Natural killer cell treated with Interleukin-12 subunit alpha and Interleukin-12 subunit beta and Interleukin-15 and Interleukin-18, amount 100 ng/mL, for 72 hours (primary cell): Measurements from ENCODE around the gene IGFL3. TPM values are rescaled to one million over a fixed set of nuclear protein-coding genes. Genes with fewer than 3 reads are reported as not detected.
"Not testable (repeated sequence)": the region's sequence is repeated elsewhere in the genome, so short reads cannot be mapped to it uniquely, and the experiment has no call there.

Source experiments
- ATAC-seq, 2 donors: fragments of 150-1000 bp; cut with Tn5 transposase in 1 of 2; sonication (Bioruptor Pico), chemical (Tn5 transposase) in 1 of 2; 2 replicates each; pipeline ENCODE4 v1.10.0; 2021
- DNase-seq: peaks from one replicate; pipeline ENCODE4 v3.0.0; 2022; ENCODE audit warnings: low spot score
- H3K27ac Mint-ChIP-seq, 2 donors: 1 replicate in 1 of 2; 2 replicates in 1 of 2; pipeline ENCODE4 v1.8.0; 2022; ENCODE audit warnings: mixed read lengths in 2 of 2, mild to moderate bottlenecking in 1 of 2, moderate library complexity in 1 of 2
- H3K27me3 Mint-ChIP-seq, 2 donors: 1 replicate in 1 of 2; 2 replicates in 1 of 2; pipeline ENCODE4 v1.8.0; 2022; ENCODE audit warnings: mixed read lengths in 2 of 2
- H3K36me3 Mint-ChIP-seq: one replicate; pipeline ENCODE4 v1.8.0; 2022; ENCODE audit warnings: mixed read lengths
- H3K4me1 Mint-ChIP-seq, 2 donors: 1 replicate in 1 of 2; 2 replicates in 1 of 2; pipeline ENCODE4 v1.8.0; 2022; ENCODE audit warnings: low read depth in 2 of 2, mixed read lengths in 2 of 2, mild to moderate bottlenecking in 1 of 2
- H3K4me3 Mint-ChIP-seq: one replicate; pipeline ENCODE4 v1.8.0; 2022; ENCODE audit warnings: mixed read lengths
- H3K9me3 Mint-ChIP-seq: 2 replicates; pipeline ENCODE4 v1.8.0; 2022; ENCODE audit warnings: mixed read lengths
- total RNA-seq, 2 donors: library from RNA; stranded (reverse); gene quantifications; one replicate each; pipeline ENCODE4 v1.2.3, GENCODE V29; 2022

Gene IGFL3
- not detected for total RNA-seq

GRCh38 chr19:46124638-46125115, at the start of gene IGFL3:
IGFL3 (minus strand) TSS chr19:46124688; CDS start chr19:46124649, 39 bp downstream.
- Mint-ChIP-seq H3K9me3 (no peaks in the 10 kb centered on the region), H3K27me3 (peaks cover 45 to 57% of the 10 kb centered on the region in 2 donors), H3K4me3 (no peak within 1 kb of the TSS), H3K36me3 (no peaks in the 10 kb centered on the region), H3K4me1 (no peaks in the 10 kb centered on the region), H3K27ac (no peak within 1 kb of the TSS)
- ATAC-seq, result no peak
- no peak for DNase-seq

- peaks cover 28 to 42% of the 10 kb centered on the region in 2 donors for H3K27me3 Mint-ChIP-seq
- ATAC-seq (no peak), DNase-seq (no peak)
- H3K27ac Mint-ChIP-seq, result no peak overlapping the region
- H3K9me3 Mint-ChIP-seq, result no peaks in the 10 kb centered on the region
- H3K4me3 Mint-ChIP-seq, result no peak overlapping the region
- H3K4me1 Mint-ChIP-seq, result no peaks in the 10 kb centered on the region
- H3K36me3 Mint-ChIP-seq, result peaks cover 9% of the 10 kb centered on the region
Measured at GRCh38 chr19:46173886-46174480, 49.5 kb upstream of the IGFL3 start.

GRCh38 chr19:46162731-46163130, 38.2 kb upstream of the IGFL3 start:
- ATAC-seq (no peak), DNase-seq (no peak)
- peaks cover 37 to 44% of the 10 kb centered on the region in 2 donors for H3K27me3 Mint-ChIP-seq
- H3K27ac Mint-ChIP-seq, result no peak overlapping the region
- H3K4me1 Mint-ChIP-seq, result no peaks in the 10 kb centered on the region
- H3K9me3 Mint-ChIP-seq, result peaks cover 14% of the 10 kb centered on the region
- no peak overlapping the region for H3K4me3 Mint-ChIP-seq
- peaks cover 13% of the 10 kb centered on the region for H3K36me3 Mint-ChIP-seq

GRCh38 chr19:46161642-46162257, 37.3 kb upstream of the IGFL3 start:
- Mint-ChIP-seq H3K36me3 (peaks cover 13% of the 10 kb centered on the region), H3K27me3 (peaks cover 33 to 46% of the 10 kb centered on the region in 2 donors), H3K9me3 (peaks cover 14% of the 10 kb centered on the region)
- not testable (repeated sequence) for H3K27ac Mint-ChIP-seq, DNase-seq, H3K4me3 Mint-ChIP-seq, ATAC-seq, H3K4me1 Mint-ChIP-seq

GRCh38 chr19:46160233-46160775, 35.8 kb upstream of the IGFL3 start:
- Mint-ChIP-seq H3K27ac (no peak overlapping the region), H3K4me3 (no peak overlapping the region), H3K4me1 (no peaks in the 10 kb centered on the region), H3K36me3 (peaks cover 13% of the 10 kb centered on the region), H3K27me3 (peaks cover 32 to 58% of the 10 kb centered on the region in 2 donors), H3K9me3 (peaks cover 14% of the 10 kb centered on the region)
- DNase-seq, result no peak
- peak in 1 of 2 donors; percentile 36 for ATAC-seq

- Mint-ChIP-seq H3K4me3 (no peak overlapping the region), H3K27me3 (peaks cover 32 to 58% of the 10 kb centered on the region in 2 donors), H3K27ac (no peak overlapping the region), H3K4me1 (no peaks in the 10 kb centered on the region), H3K36me3 (peaks cover 13% of the 10 kb centered on the region), H3K9me3 (peaks cover 14% of the 10 kb centered on the region)
- ATAC-seq (no peak), DNase-seq (no peak)
Measured at GRCh38 chr19:46159418-46160232, 35.1 kb upstream of the IGFL3 start.

- Mint-ChIP-seq H3K27me3 (peaks cover 30 to 77% of the 10 kb centered on the region in 2 donors), H3K4me1 (no peaks in the 10 kb centered on the region), H3K27ac (no peak overlapping the region), H3K36me3 (no peaks in the 10 kb centered on the region), H3K4me3 (no peak overlapping the region), H3K9me3 (no peaks in the 10 kb centered on the region)
- ATAC-seq (no peak), DNase-seq (no peak)
Measured at GRCh38 chr19:46155237-46155636, 30.7 kb upstream of the IGFL3 start.

GRCh38 chr19:46150606-46151005, 26.1 kb upstream of the IGFL3 start:
- H3K27ac Mint-ChIP-seq, result no peak overlapping the region
- H3K36me3 Mint-ChIP-seq, result no peaks in the 10 kb centered on the region
- H3K9me3 Mint-ChIP-seq, result no peaks in the 10 kb centered on the region
- H3K27me3 Mint-ChIP-seq, result peaks cover 42 to 73% of the 10 kb centered on the region in 2 donors
- H3K4me3 Mint-ChIP-seq, result no peak overlapping the region
- DNase-seq (no peak), ATAC-seq (no peak)
- H3K4me1 Mint-ChIP-seq, result no peaks in the 10 kb centered on the region

- H3K4me3 Mint-ChIP-seq, result no peak within 1 kb of the TSS
- no peak for ATAC-seq
- H3K9me3 Mint-ChIP-seq, result no peaks in the 10 kb centered on the region
- no peak within 1 kb of the TSS for H3K27ac Mint-ChIP-seq
- H3K36me3 Mint-ChIP-seq, result no peaks in the 10 kb centered on the region
- H3K4me1 Mint-ChIP-seq, result no peaks in the 10 kb centered on the region
- H3K27me3 Mint-ChIP-seq, result peaks cover 47 to 83% of the 10 kb centered on the region in 2 donors
- no peak for DNase-seq
Measured at GRCh38 chr19:46147791-46148288, 23.4 kb upstream of the IGFL3 start, which contains the start of gene IGFL2. IGFL2 (plus strand) TSS chr19:46148238; CDS start chr19:46148279, 41 bp downstream.

- H3K4me1 Mint-ChIP-seq, result no peaks in the 10 kb centered on the region
- no peaks in the 10 kb centered on the region for H3K36me3 Mint-ChIP-seq
- H3K9me3 Mint-ChIP-seq, result no peaks in the 10 kb centered on the region
- peaks cover 43 to 77% of the 10 kb centered on the region in 2 donors for H3K27me3 Mint-ChIP-seq
- H3K4me3 Mint-ChIP-seq, result no peak overlapping the region
- DNase-seq (no peak), ATAC-seq (no peak)
- no peak overlapping the region for H3K27ac Mint-ChIP-seq
Measured at GRCh38 chr19:46147166-46147740, 22.8 kb upstream of the IGFL3 start.

- Mint-ChIP-seq H3K27ac (no peak overlapping the region), H3K4me3 (no peak overlapping the region), H3K27me3 (peaks cover 46 to 69% of the 10 kb centered on the region in 2 donors), H3K36me3 (no peaks in the 10 kb centered on the region), H3K4me1 (no peaks in the 10 kb centered on the region), H3K9me3 (no peaks in the 10 kb centered on the region)
- ATAC-seq (no peak), DNase-seq (no peak)
Measured at GRCh38 chr19:46144756-46145155, 20.3 kb upstream of the IGFL3 start.

GRCh38 chr19:46142294-46142693, 17.8 kb upstream of the IGFL3 start:
- no peak overlapping the region for H3K27ac Mint-ChIP-seq
- no peak overlapping the region for H3K4me3 Mint-ChIP-seq
- no peak for DNase-seq
- H3K36me3 Mint-ChIP-seq, result no peaks in the 10 kb centered on the region
- H3K27me3 Mint-ChIP-seq, result peaks cover 44 to 61% of the 10 kb centered on the region in 2 donors
- H3K9me3 Mint-ChIP-seq, result no peaks in the 10 kb centered on the region
- no peak for ATAC-seq
- H3K4me1 Mint-ChIP-seq, result no peaks in the 10 kb centered on the region

- no peak for DNase-seq
- H3K27me3 Mint-ChIP-seq, result peaks cover 43 to 58% of the 10 kb centered on the region in 2 donors
Measured at GRCh38 chr19:46141421-46141820, 16.9 kb upstream of the IGFL3 start.

More at GRCh38 chr19:46141421-46141820, 16.9 kb upstream of the IGFL3 start:
- Mint-ChIP-seq H3K36me3 (no peaks in the 10 kb centered on the region), H3K4me3 (no peak overlapping the region), H3K27ac (no peak overlapping the region), H3K9me3 (no peaks in the 10 kb centered on the region), H3K4me1 (no peaks in the 10 kb centered on the region)
- no peak for ATAC-seq
